Measurements from ENCODE around the gene ORAI3.

GRCh38 chr16:30987581-30988190, 38.8 kb downstream of the ORAI3 start:
- TF ChIP-seq, protein P1, sequence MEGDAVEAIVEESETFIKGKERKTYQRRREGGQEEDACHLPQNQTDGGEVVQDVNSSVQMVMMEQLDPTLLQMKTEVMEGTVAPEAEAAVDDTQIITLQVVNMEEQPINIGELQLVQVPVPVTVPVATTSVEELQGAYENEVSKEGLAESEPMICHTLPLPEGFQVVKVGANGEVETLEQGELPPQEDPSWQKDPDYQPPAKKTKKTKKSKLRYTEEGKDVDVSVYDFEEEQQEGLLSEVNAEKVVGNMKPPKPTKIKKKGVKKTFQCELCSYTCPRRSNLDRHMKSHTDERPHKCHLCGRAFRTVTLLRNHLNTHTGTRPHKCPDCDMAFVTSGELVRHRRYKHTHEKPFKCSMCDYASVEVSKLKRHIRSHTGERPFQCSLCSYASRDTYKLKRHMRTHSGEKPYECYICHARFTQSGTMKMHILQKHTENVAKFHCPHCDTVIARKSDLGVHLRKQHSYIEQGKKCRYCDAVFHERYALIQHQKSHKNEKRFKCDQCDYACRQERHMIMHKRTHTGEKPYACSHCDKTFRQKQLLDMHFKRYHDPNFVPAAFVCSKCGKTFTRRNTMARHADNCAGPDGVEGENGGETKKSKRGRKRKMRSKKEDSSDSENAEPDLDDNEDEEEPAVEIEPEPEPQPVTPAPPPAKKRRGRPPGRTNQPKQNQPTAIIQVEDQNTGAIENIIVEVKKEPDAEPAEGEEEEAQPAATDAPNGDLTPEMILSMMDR (conservative IDR thresholded peaks at IDR 0.05 in 1 of 2, IDR thresholded peaks at IDR 0.05 in 1 of 2; ENCODE audit: low read depth in 1 of 2, low read length in 2 of 2): no peak
- TF ChIP-seq EZH2 (IDR thresholded peaks at IDR 0.05; ENCODE audit: low read length, missing control alignments): no peak

Data from fibroblast of lung (primary cell).